OCI-M1 (cell line): Measurements from ENCODE around the gene CASP10.
"Not testable (repeated sequence)": the region's sequence is repeated elsewhere in the genome, so short reads cannot be mapped to it uniquely, and the experiment has no call there.

ENCODE experiments used
- DNase-seq: peaks from one replicate; lab custom pipeline; 2025; lab: John Stamatoyannopoulos, UW

Gene CASP10, protein sequence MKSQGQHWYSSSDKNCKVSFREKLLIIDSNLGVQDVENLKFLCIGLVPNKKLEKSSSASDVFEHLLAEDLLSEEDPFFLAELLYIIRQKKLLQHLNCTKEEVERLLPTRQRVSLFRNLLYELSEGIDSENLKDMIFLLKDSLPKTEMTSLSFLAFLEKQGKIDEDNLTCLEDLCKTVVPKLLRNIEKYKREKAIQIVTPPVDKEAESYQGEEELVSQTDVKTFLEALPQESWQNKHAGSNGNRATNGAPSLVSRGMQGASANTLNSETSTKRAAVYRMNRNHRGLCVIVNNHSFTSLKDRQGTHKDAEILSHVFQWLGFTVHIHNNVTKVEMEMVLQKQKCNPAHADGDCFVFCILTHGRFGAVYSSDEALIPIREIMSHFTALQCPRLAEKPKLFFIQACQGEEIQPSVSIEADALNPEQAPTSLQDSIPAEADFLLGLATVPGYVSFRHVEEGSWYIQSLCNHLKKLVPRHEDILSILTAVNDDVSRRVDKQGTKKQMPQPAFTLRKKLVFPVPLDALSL

DNA sequence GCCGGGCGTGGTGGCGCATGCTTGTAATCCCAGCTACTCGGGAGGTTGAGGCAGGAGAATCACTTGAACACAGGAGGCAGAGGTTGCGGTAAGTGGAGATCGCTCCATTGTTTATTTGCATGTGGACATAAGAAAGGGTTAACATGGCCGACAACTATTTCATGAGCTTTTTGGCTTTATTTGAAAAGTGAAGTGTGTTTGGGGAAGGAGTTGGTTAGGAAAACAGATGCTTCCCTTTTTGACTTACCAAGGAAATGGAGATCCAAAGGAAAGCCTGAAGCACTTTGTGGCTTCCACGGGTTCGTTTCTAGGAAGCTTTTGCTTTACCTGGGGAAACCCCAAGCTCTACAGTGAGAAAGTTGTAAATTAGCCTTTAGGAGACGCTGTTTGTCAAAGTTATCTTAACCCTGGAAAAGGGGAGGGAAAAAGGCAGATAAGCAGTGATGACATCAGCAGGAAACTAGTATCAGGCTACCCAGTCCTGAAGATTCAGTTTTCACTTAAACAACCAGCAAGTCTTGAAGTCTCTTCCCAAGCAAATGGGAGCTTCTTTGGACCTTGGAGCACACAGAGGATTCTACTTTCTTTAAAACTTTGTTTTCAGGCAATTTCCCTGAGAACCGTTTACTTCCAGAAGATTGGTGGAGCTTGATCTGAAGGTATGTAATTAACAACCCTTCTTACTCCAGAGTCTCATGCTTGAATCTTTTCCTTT is at the start of gene CASP10:
CASP10 (plus strand) TSS at position 492 of the 715 bp plus-strand sequence. CDS start 2,637 bp downstream, outside the sequence.
- peak; percentile 96 for DNase-seq

DNA sequence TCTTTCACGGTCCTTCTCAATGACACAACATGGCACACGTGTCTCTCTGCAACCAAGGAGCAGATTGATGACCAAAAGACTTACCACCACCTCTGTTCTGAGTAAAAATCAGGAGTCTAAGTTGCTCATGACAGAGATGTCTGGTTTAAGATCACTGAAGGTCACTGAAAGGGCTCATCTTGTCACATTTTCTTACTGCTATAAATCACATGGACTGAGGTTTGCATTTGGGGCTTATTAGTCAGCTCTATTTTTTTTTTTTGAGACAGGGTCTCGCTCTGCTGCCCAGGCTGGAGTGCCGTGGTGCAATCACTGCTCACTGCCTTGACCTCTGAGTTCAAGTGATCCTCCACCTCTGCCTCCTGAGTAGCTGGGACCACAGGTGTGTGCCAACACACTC is 47.6 kb upstream of the CASP10 start:
- no peak for DNase-seq

DNA sequence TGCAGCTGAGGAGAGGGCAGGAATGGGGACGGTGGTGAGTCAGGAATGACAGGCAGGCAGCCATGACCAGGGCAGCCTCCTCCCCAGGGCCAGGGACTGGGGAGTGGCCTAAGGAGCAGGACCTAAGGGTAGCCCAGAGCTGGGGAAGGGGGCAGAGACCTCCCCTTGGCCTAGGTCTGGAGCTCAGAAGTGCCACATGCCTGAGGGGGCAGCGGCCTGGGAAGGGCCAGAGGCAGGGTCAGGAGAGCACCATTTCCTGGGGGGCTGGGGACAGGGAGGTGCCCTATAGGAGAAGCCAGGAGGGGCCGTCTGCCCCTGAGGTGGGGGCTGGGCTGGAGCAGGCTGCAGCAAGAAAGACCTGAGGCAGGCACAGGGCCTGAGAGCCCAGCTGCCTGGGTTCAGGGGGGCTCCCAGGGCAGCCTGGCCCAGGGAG is 46.0 kb upstream of the CASP10 start:
- no peak for DNase-seq

DNA sequence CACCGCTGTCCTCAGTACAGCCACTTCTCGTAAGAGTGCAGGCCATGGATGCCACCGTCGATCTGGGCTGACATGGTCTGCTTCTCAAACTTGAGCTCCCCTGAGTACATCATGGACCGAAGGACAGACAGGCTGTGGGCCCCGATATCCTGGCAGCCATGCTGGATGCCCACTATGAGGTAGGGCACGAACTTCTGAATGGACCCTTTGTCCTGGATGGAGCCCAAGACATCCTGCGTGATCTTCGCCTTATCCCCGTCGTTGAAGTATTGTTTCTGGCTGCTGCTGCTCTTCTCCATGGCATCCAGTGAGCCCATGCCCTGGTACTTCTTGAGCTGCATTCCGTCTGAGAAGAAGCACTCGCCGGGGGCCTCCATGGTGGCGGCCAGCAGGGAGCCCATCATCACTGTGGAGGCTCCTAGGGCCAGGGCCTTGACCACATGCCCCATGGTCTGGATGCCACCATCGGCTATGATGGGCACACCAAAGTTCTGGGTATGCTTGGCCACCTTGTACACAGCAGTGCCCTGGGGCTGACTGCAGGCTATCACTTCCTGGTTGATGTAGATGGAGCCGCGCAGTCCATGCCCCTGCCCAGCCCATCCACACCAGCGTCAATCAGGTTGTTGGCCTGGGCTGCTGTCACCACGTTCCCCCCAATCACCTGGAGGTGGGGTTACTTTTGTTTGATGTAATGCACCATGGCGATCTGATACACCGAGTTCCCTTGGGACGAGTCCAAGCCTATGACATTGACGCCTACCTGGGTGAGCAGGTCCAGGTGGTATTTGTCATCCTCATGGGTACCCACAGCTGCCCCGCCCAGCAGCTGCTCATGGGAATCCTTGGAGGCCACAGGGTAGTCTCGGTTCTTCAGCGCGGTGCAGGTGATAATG is 45.2 kb upstream of the CASP10 start:
- DNase-seq: no peak

DNA sequence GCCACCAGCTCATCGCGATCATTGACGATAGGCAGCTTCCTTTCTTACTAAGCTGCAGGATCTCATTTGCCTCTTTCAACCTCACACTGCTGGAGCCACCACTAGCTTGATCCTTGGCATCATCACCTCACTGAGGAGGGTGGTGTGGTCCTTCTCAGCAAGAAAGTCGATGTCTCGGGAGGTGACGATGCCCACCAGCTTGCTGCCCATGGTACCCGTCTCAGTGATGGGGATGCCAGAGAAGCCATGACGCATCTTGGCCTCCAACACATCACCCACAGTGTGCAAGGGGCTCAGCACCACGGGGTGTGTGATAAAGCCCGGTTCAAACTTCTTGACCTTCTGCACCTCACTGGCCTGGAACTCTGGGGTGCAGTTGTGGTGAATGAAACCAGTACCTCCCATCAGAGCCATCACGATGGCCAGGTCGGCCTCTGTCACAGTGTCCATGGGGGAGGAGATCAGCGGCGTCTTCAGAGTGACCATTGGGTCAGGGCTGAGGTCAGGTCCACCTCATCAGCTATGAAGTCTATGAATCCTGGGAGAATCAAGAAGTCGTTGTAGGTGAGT is 44.5 kb upstream of the CASP10 start:
- no peak for DNase-seq

DNA sequence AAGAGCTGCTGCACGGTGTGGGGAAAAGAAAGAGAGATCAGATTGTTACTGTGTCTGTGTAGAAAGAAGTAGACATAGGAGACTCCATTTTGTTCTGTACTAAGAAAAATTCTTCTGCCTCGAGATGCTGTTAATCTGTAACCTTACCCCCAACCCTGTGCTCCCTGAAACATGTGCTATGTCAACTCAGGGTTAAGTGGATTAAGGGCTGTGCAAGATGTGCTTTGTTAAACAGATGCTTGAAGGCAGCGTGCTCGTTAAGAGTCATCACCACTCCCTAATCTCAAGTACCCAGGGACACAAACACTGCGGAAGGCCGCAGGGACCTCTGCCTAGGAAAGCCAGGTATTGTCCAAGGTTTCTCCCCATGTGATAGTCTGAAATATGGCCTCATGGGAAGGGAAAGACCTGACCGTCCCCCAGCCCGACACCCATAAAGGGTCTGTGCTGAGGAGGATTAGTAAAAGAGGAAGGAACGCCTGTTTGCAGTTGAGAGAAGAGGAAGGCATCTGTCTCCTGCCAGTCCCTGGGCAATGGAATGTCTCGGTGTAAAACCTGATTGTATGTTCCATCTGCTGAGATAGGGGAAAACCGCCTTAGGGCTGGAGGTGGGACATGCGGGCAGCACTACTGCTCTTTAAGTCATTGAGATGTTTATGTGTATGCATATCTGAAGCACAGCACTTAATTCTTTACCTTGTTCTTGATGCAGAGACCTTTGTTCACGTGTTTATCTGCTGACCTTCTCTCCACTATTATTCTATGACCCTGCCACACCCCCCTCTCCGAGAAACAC is 43.8 kb upstream of the CASP10 start:
- not testable (repeated sequence) for DNase-seq

DNA sequence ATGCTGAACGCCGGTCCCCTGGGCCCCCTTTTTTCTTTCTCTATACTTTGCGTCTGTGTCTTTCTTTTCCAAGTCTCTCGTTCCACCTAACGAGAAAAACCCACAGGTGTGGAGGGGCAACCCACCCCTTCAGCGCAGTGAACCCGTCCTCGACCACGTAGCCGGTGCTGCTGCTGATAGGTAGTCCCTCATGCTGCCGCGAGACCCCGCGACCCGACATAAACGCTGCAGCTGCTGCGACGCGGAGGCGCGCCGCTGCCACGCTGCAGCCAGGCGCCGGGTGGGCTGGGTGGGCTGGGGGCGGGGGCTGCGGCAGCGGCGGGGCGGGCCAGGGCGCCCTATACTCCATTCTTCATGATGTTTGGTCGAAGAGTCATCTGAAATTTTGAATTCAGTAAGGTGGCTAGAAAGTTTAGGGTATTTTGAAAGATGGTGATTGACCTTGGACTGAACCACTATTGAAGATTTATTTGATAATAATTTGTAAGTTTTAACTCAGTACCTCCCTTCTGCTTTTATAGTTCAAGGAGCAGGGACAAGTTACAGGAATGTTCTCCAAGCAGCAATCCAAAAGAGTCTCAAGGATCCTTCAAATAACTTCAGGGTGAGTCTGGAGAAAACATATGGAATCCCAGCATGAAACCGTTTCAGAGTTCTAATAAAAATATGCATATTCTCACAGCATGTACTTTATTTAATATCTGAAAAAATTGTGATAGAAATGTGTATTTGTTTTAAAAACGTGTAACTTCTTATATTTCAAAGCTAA is 42.9 kb upstream of the CASP10 start:
- no peak for DNase-seq

DNA sequence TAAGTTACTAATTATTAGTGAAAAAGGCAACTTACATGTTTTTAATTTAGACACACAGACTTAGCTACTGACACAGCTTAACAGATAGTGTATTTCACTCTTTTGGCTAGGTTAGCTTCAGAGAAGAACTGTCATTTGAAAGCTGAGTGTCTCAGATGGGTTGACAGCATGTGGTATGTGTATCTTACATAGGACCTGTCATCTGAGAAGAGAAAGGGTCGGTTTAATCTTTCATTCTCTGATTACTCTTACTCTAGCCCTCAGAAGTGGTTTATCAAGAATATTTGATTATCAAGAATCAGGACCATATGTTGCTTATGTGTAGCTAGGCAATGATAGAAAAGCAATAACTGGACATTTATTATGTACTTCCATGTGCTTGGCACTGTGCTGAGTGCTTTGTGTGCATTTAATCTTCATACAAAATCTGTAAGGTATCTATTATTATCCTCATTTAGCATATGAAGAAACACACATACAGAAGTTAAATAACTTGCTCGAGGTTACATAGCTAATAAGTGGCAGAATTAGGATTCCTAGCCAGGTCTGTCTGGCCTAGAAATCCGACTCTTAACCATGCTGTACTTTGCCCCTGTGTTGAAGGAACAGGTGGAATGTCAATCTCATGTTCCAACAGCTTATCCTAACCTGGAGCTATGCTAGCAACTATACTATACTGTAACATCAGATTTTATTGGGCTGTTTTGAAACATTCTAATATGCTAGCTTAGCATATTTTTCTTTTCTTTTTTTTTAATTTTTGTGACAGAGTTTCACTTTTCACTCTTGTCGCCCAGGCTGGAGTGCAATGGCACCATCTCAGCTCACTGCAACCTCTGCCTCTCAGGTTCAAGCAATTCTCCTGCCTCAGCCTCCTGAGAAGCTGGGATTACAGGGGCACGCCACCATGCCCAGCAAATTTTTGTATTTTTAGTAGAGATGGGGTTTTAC is 38.6 kb upstream of the CASP10 start:
- no peak for DNase-seq

DNA sequence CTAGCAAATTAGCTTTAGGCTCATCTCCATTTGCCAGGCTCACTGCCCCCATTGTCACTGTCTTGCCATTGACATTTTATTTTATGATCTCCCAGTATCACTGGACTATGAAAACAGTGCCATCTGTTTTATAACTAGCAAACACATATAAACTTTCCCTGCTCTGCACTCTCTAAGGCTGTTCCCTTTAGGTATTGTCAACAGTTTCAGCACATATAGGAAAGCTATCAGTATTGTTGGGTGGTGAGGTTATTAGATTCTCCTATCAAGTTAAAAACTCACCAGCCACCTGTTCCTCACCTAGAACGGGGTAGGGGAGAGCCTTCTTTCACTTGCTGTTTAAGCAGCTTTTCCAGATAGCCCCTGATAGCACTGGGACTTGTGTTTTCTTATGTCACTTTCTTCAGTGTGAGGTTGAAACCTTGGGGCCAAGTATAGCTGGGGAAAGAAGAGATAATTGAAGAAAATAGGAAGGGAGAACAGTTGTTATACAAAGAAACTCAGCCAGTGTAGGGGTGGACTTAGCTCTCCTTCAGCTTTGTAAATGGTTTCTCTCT is 34.4 kb upstream of the CASP10 start:
- DNase-seq: no peak

DNA sequence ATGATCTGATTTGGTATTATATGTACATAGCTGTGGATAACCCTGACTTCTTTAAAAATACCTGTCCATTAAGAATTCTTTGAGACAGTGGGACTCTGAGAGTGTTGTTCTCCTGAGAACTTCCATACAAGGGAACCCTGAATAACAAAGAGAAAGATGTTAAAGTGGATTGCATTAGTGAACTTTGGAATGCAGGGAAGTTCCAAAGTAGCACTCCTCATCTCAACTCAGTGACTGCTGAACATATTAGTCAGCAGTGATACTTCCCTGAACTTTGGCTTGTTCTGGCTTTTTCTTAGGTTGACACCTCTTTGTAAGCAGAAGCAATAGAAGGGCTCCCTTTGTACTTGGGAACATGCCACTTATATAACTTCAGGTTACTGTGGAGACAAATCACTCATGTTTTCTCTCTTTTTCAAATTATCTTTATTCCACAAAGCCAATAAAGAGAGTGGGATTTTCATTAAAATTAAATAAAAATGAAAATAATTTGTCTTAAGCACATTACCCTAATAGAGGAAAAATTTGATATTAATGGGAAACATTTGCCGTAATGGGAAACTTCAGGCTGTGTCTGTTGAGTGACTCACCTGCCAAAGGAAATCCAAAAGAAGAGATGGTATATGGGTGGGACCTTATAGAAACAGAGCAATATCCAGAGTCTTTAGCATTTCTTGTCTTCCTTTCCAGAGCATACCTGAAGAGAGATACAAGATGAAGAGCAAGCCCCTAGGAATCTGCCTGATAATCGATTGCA is 33.7 kb upstream of the CASP10 start:
- no peak for DNase-seq

DNA sequence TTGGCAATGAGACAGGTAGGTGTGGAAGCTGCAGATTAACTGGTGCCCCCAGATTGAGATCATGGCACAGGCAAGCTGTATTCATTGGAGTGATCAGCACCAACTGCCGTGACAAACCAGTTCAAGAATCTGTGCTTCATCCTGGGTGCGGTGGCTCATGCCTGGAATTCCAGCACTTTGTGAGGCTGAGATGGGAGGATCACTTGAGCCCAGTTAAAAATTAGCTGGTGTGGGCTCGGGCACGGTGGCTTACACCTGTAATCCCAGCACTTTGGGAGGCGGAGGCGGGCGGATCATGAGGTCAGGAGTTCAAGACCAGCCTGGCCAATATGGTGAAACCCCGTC is 33.1 kb upstream of the CASP10 start:
- DNase-seq: not testable (repeated sequence)

DNA sequence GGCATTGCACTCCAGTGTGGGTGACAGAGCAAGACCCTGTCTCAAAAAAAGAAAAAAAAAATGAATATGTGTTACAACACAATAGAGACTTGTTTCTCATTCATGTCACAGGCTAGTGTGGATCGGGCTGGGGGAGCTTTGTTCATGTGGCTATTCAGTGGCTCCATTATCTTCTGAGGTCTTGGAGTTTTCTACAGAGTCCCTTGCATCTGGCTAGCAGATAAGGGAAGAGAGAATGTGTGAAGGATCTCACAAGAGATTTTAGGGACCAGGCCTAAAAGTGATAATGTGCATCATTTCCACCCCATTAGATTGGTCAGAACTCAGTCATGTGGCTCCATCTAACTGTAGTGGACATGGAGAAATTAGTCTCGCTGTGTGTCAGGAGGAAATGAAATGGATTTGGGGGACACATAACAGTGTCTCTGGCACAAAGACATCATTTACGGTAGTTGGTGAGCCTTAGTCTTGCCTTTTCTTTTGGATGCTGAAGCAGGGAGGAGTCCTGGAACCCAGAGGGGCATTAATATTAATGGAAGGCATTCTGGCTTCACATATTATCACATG is 32.4 kb upstream of the CASP10 start:
- DNase-seq: peak; percentile 56

DNA sequence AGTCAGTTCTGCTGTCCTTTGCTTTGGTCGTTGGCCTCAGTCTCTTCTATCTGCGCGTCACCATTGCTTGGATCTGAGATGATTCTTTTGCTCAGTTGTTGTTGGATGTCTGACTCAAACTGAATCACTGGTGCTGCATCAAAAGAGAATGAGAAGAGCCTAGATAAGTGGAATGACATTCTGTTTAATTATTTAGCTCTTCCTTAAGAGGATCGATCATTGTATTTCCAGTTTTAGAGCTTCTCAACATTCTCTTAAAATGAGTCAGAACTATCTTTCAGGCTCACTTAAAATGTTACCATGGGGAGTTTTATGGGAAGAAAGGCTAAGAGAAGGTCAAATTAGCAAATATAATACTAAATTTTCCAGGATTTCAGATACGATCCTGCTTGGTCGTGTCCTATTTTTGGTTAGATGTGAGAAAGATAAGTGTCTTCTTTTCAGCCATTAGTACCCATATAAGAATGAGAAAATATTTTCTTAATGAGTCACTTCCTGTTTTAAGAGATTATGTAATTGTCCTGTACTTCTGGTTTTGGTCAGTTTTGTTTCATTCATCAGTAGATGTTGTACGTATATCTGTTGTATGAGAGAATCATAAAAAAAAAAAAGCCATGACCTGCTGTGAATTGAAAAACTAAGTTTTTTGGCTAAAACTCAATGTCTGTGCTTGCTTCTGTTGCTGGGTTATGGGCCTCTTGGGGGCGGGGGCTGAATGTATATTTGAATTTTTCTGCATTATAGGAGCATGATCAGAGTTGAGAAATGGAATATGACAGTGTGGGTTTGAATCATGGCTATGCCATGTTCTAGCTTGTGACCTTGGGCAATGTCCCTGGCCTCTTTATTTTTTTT is 31.6 kb upstream of the CASP10 start:
- peak; percentile 71 for DNase-seq

DNA sequence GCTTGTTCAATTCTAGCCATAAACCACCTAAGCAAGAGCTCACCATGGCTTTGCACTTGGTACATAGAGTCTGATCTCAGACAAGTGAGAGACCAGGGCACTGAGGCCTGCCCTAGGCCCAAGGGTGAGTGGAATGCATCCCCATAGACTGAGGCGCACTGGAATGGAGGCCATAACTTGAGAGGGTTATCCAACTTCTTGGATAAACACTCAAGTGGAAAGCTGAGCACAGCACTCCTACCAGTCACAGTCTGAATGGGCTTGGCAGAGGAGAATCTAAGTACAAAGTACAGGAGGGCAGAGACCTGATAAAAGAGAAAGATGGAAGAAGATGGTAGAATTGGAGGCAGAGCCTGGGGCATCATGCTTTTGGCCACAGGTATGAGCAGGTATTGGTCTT is 30.4 kb upstream of the CASP10 start:
- DNase-seq: no peak

DNA sequence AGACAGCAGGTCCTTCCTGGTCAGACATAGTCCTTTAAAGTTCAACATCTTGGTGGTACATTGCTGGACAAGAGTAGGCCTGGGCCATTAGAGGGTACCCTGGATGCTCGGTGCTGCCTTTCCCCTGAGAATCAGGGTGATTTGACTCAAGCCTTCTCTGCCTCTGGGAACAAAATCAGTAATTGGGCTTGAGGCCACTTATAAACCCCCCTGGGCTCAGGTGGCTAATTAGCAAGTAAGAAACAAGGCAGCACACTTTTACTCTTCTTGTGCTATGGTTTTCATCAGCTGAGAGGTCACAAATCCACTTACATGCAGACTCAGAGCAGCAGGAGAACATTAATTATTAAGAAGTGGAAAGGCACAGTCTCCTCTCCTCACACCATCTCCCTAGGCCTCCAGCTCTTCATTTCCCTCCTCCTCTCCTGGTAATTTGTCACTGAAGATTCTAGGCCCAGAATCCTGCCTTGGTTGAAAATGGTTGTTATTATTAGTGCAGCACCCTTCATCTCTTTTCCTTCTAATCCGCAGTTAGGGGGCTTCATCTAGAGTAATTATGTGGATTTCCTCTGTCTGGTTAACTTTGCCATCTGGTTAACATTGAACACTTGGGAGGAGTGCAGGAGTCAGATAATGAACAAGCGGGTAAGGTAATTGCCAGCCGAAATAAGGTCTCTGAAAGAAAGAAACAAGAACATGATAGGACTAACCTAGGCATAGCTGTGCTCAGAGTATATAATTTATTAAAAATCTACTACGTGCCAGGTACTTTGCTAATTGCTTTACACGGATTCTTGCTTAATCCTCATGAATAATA is 29.7 kb upstream of the CASP10 start:
- DNase-seq: no peak
